Measurements from ENCODE around the gene TNFRSF11A. TPM values are rescaled to one million over a fixed set of nuclear protein-coding genes. Genes with fewer than 3 reads are reported as not detected.
A peak's percentile ranks its signal among the peaks of the same experiment; 100 is the strongest.

TNFRSF11A gene
- total RNA-seq, 1 donor from 2014 or later: 14.0 TPM

DNA sequence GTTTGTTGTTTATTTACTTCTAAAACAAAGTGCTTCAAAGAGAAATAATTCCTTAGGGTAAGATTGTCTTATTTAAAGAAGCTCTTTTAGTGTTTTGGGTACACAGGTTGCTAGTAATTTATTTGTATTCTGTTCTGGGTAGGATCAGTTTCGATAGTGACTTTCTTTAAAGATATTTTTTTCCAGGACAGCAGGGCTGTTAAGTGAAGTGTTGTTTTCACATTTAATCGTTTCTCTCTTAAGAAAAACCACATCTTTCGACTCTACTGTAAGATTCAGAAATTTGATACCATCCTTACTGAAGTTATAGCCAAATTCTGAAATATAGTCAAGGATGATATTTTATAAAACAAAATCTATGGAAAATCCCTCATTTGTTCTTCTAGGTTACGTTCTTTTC, 17.8 kb downstream of the TNFRSF11A start:
- Mint-ChIP-seq H3K4me1 (peaks cover 35% of the 10 kb centered on the region), H3K27ac (no peak overlapping the region), H3K36me3 (ENCODE audit: low read depth) (peaks cover 4% of the 10 kb centered on the region), H3K4me3 (no peak overlapping the region), H3K9me3 (no peaks in the 10 kb centered on the region), H3K27me3 (no peaks in the 10 kb centered on the region)
- no peak for DNase-seq
- intact Hi-C loops (cut with micrococcal nuclease): no loop called here

DNA sequence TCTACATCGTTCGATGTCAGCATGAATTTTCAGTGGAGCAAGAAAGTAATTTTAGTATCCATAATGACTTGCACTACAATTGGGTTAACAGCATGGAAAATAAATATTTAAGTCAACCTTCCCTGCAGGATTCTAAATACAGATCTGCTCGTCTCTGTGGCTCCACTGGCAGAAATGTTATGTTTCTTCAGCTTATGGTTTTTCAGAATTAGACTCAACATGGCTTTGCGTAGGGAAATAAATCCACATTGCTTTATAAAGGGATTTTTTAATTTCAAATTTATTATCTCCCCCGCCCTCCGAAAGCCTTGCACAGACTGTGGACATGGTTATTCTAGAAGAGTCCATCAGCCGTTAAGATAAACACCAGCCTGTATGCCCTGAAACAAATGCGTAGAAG, 18.2 kb downstream of the TNFRSF11A start:
- Mint-ChIP-seq H3K36me3 (ENCODE audit: low read depth) (peaks cover 4% of the 10 kb centered on the region), H3K27ac (no peak overlapping the region), H3K27me3 (no peaks in the 10 kb centered on the region), H3K4me1 (peaks cover 33% of the 10 kb centered on the region), H3K9me3 (no peaks in the 10 kb centered on the region), H3K4me3 (no peak overlapping the region)
- DNase-seq: no peak
- intact Hi-C loops (cut with micrococcal nuclease): no loop called here

GRCh38 chr18:62345909-62346308, 20.8 kb downstream of the TNFRSF11A start:
- Mint-ChIP-seq H3K4me3 (no peak overlapping the region), H3K36me3 (ENCODE audit: low read depth) (peaks cover 7% of the 10 kb centered on the region), H3K27me3 (no peaks in the 10 kb centered on the region), H3K9me3 (no peaks in the 10 kb centered on the region), H3K27ac (no peak overlapping the region), H3K4me1 (peaks cover 23% of the 10 kb centered on the region)
- intact Hi-C loops (cut with micrococcal nuclease): loop anchor here (2.0 kb wide), 1 partner anchor 17 kb away; no protein-coding TSS in a partner anchor
- DNase-seq: no peak

DNA sequence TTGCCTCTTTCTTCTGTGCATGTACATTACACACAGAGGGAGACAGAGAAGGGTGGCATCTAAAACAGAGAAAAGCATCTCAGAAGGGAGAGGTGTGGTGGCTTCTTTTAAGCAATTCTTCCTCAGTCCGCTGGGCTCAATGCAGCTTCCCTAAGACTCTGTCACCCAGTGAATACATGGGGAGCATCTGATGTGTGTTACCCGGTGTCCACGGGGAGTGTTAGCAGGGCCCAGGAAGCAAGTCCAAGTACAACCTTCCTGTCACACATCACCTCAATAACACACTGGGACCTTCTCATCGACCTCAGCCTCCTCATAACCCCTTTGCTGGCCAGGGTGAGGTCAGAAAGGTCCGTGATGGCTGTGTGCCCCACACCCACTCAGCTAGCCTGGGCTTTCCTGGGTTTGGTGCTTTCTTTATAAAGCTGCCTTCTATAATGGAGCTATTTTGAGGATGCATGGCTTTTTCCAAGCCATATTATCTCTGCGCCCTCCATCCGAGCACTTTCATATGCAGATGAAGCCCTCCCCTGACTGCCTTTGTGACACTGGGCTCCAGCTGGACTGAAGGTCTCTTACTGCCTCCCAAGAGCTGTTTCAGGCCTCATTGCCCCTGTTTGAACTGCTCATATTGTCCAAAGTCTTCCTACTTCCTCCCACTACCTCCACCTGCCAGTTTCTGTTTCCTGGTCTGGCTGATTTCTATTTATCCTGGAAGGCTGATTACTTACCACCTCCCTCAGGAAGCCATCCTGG, 21.4 kb downstream of the TNFRSF11A start:
- no peak for DNase-seq
- Mint-ChIP-seq H3K27ac (peak overlapping the region; percentile 80), H3K9me3 (no peaks in the 10 kb centered on the region), H3K36me3 (ENCODE audit: low read depth) (peaks cover 8% of the 10 kb centered on the region), H3K27me3 (no peaks in the 10 kb centered on the region), H3K4me1 (peaks cover 23% of the 10 kb centered on the region), H3K4me3 (peak overlapping the region; percentile 26)
- intact Hi-C loops (cut with micrococcal nuclease): loop anchor here (2.0 kb wide), 1 partner anchor 18 kb away; no protein-coding TSS in a partner anchor

- DNase-seq: peak; percentile 65
- intact Hi-C loops (cut with micrococcal nuclease): loop anchor here (2.0 kb wide), 1 partner anchor 18 kb away; no protein-coding TSS in a partner anchor
- Mint-ChIP-seq H3K4me1 (peaks cover 23% of the 10 kb centered on the region), H3K36me3 (ENCODE audit: low read depth) (peaks cover 9% of the 10 kb centered on the region), H3K4me3 (peak overlapping the region; percentile 26), H3K27me3 (no peaks in the 10 kb centered on the region), H3K27ac (peak overlapping the region; percentile 80), H3K9me3 (no peaks in the 10 kb centered on the region)
These were observed 22.0 kb downstream of the TNFRSF11A start for GRCh38 chr18:62347089-62347506.

- H3K4me3 Mint-ChIP-seq: no peak overlapping the region
- DNase-seq: no peak
- no peak overlapping the region for H3K27ac Mint-ChIP-seq
- peaks cover 9% of the 10 kb centered on the region for H3K36me3 Mint-ChIP-seq (ENCODE audit: low read depth)
- intact Hi-C loops (cut with micrococcal nuclease): no loop called here
- peaks cover 23% of the 10 kb centered on the region for H3K4me1 Mint-ChIP-seq
- no peaks in the 10 kb centered on the region for H3K27me3 Mint-ChIP-seq
- H3K9me3 Mint-ChIP-seq: no peaks in the 10 kb centered on the region
These were observed 23.4 kb downstream of the TNFRSF11A start for GRCh38 chr18:62348474-62348873.

- no peaks in the 10 kb centered on the region for H3K9me3 Mint-ChIP-seq
- peaks cover 29% of the 10 kb centered on the region for H3K36me3 Mint-ChIP-seq (ENCODE audit: low read depth)
- H3K4me3 Mint-ChIP-seq: no peak overlapping the region
- no peak for DNase-seq
- no peaks in the 10 kb centered on the region for H3K27me3 Mint-ChIP-seq
- H3K27ac Mint-ChIP-seq: no peak overlapping the region
- H3K4me1 Mint-ChIP-seq: peaks cover 11% of the 10 kb centered on the region
- intact Hi-C loops (cut with micrococcal nuclease): no loop called here
These were observed 28.1 kb downstream of the TNFRSF11A start for GRCh38 chr18:62353170-62353569.

GRCh38 chr18:62354151-62354550, 29.0 kb downstream of the TNFRSF11A start:
- Mint-ChIP-seq H3K9me3 (no peaks in the 10 kb centered on the region), H3K4me1 (peaks cover 12% of the 10 kb centered on the region), H3K27ac (no peak overlapping the region), H3K27me3 (no peaks in the 10 kb centered on the region), H3K4me3 (no peak overlapping the region), H3K36me3 (ENCODE audit: low read depth) (peaks cover 30% of the 10 kb centered on the region)
- DNase-seq: no peak
- intact Hi-C loops (cut with micrococcal nuclease): no loop called here

DNA sequence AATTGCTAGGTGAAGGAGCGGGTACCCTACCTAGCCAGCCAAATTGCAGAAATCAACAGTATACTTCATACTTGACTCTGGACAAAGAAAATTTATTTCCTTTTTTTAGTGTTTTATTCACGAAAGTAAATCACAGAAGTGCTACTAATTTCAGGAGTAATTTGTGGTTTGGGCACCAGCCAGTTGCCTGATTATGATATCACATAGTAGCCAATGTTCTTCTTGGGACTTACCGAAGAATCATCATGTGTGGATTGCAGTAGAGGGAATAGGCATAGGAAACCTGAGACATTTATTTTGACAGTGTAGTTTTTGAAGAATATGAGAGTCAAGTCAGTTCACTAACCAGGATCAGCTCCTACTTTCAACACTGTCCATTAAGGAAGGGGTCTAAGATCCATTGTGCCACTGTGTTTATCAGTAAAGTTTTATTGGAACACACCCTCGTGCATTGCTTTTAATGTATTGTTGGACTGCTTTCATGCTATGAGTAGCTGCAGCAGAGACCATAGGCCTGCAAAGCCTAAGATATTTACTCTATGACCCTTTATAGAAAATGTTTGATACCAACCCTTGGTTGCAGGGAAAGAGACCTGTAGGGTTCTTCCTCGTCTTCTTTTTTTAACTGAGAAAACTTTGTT, 32.1 kb downstream of the TNFRSF11A start:
- H3K4me3 Mint-ChIP-seq: no peak overlapping the region
- H3K27me3 Mint-ChIP-seq: no peaks in the 10 kb centered on the region
- H3K36me3 Mint-ChIP-seq (ENCODE audit: low read depth): peaks cover 42% of the 10 kb centered on the region
- intact Hi-C loops (cut with micrococcal nuclease): no loop called here
- H3K9me3 Mint-ChIP-seq: no peaks in the 10 kb centered on the region
- no peak for DNase-seq
- no peak overlapping the region for H3K27ac Mint-ChIP-seq
- peaks cover 8% of the 10 kb centered on the region for H3K4me1 Mint-ChIP-seq

GRCh38 chr18:62360805-62361204, 35.7 kb downstream of the TNFRSF11A start:
- H3K4me3 Mint-ChIP-seq: no peak overlapping the region
- H3K9me3 Mint-ChIP-seq: no peaks in the 10 kb centered on the region
- H3K27me3 Mint-ChIP-seq: no peaks in the 10 kb centered on the region
- no peak for DNase-seq
- H3K27ac Mint-ChIP-seq: no peak overlapping the region
- peaks cover 20% of the 10 kb centered on the region for H3K4me1 Mint-ChIP-seq
- H3K36me3 Mint-ChIP-seq (ENCODE audit: low read depth): peaks cover 45% of the 10 kb centered on the region
- intact Hi-C loops (cut with micrococcal nuclease): no loop called here

DNA sequence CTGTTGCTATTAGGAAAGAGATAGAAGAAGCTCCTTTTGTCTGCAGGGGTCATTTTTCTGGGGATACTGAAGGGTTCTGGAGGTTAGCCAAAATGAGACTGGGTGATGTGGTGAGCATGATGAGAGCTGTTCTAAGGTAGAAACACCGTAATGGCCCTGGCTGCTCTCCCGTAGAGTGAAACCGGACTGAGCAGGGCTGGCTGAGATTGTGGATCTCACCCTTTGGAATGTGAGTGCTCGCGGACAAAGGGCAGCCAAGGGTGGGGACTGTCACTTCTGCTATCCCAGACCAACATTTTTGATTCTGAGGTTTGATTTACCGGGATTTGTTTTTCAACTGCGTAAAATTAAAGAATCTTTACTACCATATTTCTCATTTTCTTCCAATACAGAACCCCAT, 36.2 kb downstream of the TNFRSF11A start:
- Mint-ChIP-seq H3K4me3 (no peak overlapping the region), H3K27me3 (no peaks in the 10 kb centered on the region), H3K27ac (no peak overlapping the region), H3K4me1 (peaks cover 23% of the 10 kb centered on the region), H3K9me3 (no peaks in the 10 kb centered on the region), H3K36me3 (ENCODE audit: low read depth) (peaks cover 48% of the 10 kb centered on the region)
- no peak for DNase-seq
- intact Hi-C loops (cut with micrococcal nuclease): no loop called here

DNA sequence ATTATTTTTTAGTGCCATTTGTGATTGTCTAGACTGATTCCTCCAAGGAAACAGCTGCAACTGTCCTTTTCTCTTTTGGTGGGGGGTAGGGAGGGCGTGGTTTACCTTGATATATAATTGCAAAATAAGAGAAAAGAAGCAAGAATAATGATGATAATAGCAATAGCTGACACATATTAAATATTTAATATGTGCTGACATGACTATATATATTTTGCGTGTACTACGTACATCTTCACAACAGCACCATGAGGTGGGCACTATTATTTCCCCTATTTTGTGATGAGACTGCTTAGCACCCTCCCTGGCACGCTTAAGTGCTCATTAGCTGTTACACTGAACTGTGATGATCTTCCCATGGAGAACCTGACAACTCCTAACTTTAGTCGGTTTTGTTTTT, 39.4 kb downstream of the TNFRSF11A start:
- intact Hi-C loops (cut with micrococcal nuclease): loop anchor here (2.0 kb wide), 1 partner anchor 36 kb away; no protein-coding TSS in a partner anchor
- Mint-ChIP-seq H3K27ac (no peak overlapping the region), H3K4me1 (peaks cover 29% of the 10 kb centered on the region), H3K9me3 (no peaks in the 10 kb centered on the region), H3K36me3 (ENCODE audit: low read depth) (peaks cover 51% of the 10 kb centered on the region), H3K27me3 (no peaks in the 10 kb centered on the region), H3K4me3 (no peak overlapping the region)
- DNase-seq: no peak

DNA sequence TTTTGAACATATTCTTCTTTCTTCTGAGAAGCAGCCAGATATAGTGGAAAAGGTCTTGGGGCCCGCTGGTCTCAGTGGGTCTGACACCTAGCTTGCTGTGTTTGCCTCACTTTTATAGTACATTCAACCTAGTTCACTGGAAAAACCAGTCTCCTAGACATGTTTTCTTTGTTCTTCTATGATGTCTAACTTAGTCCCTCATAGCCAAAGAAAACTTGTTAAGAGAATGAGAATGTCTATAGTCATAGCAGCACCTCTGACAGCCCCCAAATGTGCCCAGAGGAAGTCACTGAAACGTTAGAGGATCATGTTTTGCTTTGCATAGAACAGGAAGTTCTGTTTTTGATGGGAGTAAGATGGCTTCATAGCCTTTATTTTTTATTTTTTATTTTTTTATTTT, 40.3 kb downstream of the TNFRSF11A start:
- no peaks in the 10 kb centered on the region for H3K27me3 Mint-ChIP-seq
- DNase-seq: no peak
- H3K36me3 Mint-ChIP-seq (ENCODE audit: low read depth): peaks cover 47% of the 10 kb centered on the region
- H3K4me3 Mint-ChIP-seq: no peak overlapping the region
- H3K4me1 Mint-ChIP-seq: peaks cover 33% of the 10 kb centered on the region
- H3K27ac Mint-ChIP-seq: peak overlapping the region; percentile 65
- intact Hi-C loops (cut with micrococcal nuclease): loop anchor here (2.0 kb wide), 1 partner anchor 37 kb away; no protein-coding TSS in a partner anchor
- H3K9me3 Mint-ChIP-seq: no peaks in the 10 kb centered on the region

- Mint-ChIP-seq H3K27ac (peak overlapping the region; percentile 0), H3K4me1 (peaks cover 45% of the 10 kb centered on the region), H3K27me3 (no peaks in the 10 kb centered on the region), H3K36me3 (ENCODE audit: low read depth) (peaks cover 39% of the 10 kb centered on the region), H3K9me3 (no peaks in the 10 kb centered on the region), H3K4me3 (no peak overlapping the region)
- no peak for DNase-seq
- intact Hi-C loops (cut with micrococcal nuclease): no loop called here
These were observed 41.9 kb downstream of the TNFRSF11A start for GRCh38 chr18:62366992-62367391.

Data from activated CD4-positive, alpha-beta T cell treated with anti-CD3 and anti-CD28 coated beads, Interleukin-2, amount 10 ng/mL, durations not matched to agents 24 days and 14 days (primary cell).